T-helper 1 cell treated with Interleukin-12 subunit alpha and Interleukin-12 subunit beta and Interleukin-4 antibody, amounts not matched to agents 30 μg/mL and 1 μg/mL, for 36 hours (primary cell): ENCODE data around the gene LOX.

Experiments used
- H3K27ac Mint-ChIP-seq: one replicate; pipeline ENCODE4 v1.8.0; 2021; ENCODE audit warnings: mild to moderate bottlenecking, mixed read lengths
- H3K27me3 Mint-ChIP-seq: one replicate; pipeline ENCODE4 v1.8.0; 2021; ENCODE audit warnings: low read depth, mixed read lengths
- H3K36me3 Mint-ChIP-seq: one replicate; pipeline ENCODE4 v1.8.0; 2021; ENCODE audit warnings: low read depth, mixed read lengths
- H3K4me1 Mint-ChIP-seq: one replicate; pipeline ENCODE4 v1.8.0; 2021; ENCODE audit warnings: low read depth, mixed read lengths
- H3K4me3 Mint-ChIP-seq: one replicate; pipeline ENCODE4 v1.8.0; 2021; ENCODE audit warnings: mild to moderate bottlenecking, moderate library complexity, mixed read lengths
- H3K9me3 Mint-ChIP-seq: one replicate; pipeline ENCODE4 v1.8.0; 2021; ENCODE audit warnings: mixed read lengths

The LOX gene, protein sequence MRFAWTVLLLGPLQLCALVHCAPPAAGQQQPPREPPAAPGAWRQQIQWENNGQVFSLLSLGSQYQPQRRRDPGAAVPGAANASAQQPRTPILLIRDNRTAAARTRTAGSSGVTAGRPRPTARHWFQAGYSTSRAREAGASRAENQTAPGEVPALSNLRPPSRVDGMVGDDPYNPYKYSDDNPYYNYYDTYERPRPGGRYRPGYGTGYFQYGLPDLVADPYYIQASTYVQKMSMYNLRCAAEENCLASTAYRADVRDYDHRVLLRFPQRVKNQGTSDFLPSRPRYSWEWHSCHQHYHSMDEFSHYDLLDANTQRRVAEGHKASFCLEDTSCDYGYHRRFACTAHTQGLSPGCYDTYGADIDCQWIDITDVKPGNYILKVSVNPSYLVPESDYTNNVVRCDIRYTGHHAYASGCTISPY

DNA sequence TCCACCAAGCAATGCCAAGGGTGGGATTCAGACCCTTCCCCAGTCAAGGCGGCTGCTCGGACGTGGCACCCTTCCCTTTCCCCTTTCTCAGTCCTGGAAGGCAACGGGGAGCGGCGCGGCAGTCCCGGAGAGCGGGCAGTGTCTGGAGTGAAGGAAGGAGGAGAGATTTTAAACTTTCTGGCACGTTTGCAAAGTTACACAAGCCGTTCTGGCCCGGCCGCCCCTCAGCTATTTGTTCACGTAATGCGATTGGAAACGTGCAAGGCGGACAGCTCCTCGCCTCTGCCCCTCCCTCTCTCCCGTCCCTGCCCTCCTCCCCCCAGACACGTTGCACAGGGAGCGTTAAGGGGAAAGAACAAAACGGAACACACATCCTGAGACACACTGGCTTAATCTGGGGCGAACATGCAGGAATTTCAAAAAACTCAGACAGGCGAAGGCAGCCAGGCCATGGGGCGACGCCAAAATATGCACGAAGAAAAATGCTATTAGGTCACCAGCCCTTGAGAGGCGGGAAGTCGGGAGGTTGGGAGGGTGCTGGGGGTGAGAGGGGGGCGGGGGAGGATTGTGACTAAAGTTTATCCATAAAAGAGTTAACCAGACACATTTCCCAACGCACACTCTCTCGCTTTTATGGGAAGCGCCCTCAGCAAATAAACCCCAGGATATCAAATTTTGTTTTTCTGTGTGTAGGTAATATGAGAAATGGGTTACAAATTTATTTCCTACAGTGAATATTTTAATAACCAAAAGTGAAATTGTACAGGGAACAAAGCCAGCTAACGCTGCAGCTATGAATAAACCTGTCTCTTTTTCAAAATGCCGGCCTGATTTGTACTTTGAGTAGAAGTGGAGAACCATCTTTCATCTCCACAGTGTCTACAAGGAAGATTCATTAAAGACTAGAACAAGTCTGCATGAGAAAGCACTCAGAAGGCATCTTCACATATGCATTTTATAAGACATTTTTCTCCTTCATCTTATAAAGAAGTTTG, at the start of gene LOX:
Gene LOX (minus strand): TSS at position 144 of the 995 bp plus-strand sequence. CDS start 274 bp downstream, outside the sequence.
- Mint-ChIP-seq H3K9me3 (no peaks in the 10 kb centered on the region), H3K27ac (no peak within 1 kb of the TSS), H3K4me3 (peak within 1 kb of the TSS; percentile 68), H3K36me3 (peaks cover 2% of the 10 kb centered on the region), H3K27me3 (peaks cover 68% of the 10 kb centered on the region), H3K4me1 (peaks cover 13% of the 10 kb centered on the region)

DNA sequence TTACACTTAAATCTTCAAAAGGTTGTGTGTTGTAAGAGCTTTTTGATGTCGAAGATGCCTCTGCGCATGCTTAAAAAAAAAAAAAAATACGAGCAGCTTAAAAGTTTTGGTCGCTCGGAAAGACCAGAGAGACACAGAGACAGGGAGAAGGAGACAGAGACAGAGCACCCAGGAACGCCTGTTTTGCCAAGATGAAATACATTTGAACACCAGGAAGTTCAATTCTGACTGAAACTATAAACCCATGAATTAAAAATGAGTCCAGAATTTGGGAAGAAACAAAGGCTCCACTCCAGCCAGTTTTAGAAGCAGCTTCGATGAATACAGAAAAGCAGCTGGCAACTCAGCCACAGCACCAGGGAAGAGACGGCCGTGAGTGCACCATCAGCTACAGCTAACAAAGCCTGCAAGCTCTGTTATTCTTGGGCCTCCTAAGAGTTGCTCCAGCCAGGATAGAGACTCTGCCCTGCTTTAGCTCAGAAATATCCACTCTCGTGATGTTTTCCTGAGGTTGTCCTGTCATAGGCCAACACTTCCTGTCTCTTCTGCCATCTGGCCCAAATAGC, 48.8 kb upstream of the LOX start:
- H3K36me3 Mint-ChIP-seq = no peaks in the 10 kb centered on the region
- no peaks in the 10 kb centered on the region for H3K9me3 Mint-ChIP-seq
- H3K4me1 Mint-ChIP-seq = no peaks in the 10 kb centered on the region
- no peaks in the 10 kb centered on the region for H3K27me3 Mint-ChIP-seq
- H3K27ac Mint-ChIP-seq = no peak overlapping the region
- H3K4me3 Mint-ChIP-seq = no peak overlapping the region

DNA sequence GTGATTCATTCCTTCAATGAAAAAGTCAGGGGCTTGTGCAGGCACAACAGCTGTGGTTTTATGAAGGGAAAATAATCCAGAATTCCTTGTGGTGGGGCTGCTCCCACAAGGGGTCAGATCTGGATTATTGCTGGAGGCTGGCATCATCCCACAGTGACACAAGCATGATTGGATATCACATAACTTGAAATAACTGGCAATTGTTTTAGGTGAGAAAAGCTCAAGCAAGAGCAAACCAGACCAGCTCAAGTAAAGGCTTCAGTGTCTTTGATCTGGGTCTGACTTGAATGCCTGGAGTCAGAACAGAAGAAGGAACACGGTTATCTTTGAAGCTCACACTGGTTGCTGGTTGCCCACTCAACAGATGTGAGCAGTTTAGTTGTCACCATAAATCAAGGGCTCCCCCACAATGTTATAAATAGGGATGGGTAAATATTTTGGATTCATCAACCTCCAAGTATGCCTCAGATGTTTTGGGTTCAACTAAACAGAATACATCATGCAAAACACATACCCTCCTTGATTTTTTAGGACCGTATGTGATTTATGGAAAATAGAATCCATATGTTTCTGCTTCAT, 48.2 kb upstream of the LOX start:
- Mint-ChIP-seq H3K4me3 (no peak overlapping the region), H3K36me3 (no peaks in the 10 kb centered on the region), H3K27ac (no peak overlapping the region), H3K4me1 (no peaks in the 10 kb centered on the region), H3K9me3 (no peaks in the 10 kb centered on the region), H3K27me3 (no peaks in the 10 kb centered on the region)

DNA sequence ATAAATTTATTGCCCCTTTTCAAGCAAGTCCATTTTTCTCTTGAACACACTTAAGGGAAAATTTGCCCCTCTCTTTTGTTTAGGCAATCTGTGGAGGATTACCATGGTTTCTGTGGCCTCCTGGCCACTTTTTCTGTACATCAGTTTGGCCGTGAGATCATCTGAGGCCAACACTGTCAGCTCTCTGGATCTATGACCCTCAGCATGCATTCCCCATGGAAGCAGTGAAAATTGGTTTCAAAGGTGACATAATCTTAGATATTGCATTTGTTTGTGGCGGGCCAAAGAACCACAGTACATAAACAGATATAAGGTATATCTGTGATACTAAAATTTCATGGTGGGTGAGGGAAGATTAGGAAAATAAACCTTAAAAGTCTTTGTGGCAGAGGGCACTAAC, 46.7 kb upstream of the LOX start:
- no peaks in the 10 kb centered on the region for H3K9me3 Mint-ChIP-seq
- H3K27ac Mint-ChIP-seq = no peak overlapping the region
- H3K27me3 Mint-ChIP-seq = peaks cover 3% of the 10 kb centered on the region
- H3K4me1 Mint-ChIP-seq = no peaks in the 10 kb centered on the region
- H3K36me3 Mint-ChIP-seq = no peaks in the 10 kb centered on the region
- no peak overlapping the region for H3K4me3 Mint-ChIP-seq

DNA sequence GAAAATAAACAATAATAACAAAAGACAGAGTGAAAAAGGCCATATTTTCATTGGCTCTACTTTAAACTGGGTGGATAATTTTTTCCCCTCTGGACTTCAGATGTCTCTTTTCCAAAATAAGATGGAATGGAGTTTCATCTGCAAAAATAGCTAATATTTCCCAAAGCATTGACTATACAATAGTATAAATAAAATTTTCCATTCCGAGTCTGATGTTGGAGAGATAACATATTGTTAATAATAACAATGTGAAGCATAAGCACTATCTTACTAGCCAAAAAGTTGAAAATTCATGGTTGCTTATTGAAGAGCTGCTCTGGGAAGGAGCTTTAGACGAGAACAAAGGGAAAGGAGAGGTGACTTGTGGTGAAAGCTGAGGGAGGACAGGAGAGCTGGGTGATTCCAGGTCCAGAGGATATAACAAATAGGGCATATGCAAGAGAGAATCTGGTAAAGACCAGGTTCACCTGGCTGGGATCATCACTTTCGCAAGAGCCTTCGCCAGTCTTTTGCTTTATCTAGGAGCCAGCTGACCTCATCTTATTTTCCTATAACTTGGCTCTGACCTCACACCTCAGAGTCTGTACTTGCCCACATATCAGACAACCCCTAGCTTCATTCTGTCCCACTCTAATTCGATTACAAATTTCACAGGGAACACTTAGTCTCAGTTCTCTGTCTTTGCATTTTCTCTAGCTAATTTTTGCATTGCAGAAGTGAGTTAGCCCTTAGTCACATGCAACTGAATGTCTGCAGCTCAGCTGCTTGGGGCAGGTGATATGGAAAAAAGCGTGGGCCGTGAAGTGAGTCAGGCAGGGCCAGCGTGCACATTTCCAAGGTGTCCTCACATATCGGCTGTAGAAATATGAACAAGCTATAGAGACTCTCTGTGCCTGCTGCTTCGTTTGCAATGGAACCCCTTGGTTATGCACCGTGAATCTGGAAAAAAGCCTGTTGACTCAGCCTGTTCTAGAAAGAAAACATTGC, 43.7 kb upstream of the LOX start:
- H3K36me3 Mint-ChIP-seq = no peaks in the 10 kb centered on the region
- H3K4me3 Mint-ChIP-seq = no peak overlapping the region
- no peaks in the 10 kb centered on the region for H3K4me1 Mint-ChIP-seq
- no peak overlapping the region for H3K27ac Mint-ChIP-seq
- H3K27me3 Mint-ChIP-seq = peaks cover 3% of the 10 kb centered on the region
- H3K9me3 Mint-ChIP-seq = no peaks in the 10 kb centered on the region

DNA sequence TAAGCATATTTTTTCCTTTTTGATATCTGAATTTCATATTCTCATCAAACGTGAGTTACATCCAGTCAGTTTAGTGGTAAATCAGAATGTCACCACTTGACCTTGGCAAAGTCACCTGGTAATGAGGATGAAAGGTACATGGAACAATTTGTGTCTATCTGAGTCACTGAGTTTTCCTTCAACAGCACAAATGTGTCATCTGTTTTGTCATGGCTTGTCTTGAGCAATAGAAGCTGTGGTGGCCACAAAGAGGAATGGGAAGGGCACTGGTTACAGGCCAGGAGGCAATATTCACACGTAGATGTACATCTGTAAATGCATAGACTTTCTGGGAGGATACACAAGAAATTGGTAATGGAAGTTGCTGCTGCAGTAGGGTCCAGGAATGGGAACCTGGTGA, 42.9 kb upstream of the LOX start:
- H3K4me3 Mint-ChIP-seq = no peak overlapping the region
- no peak overlapping the region for H3K27ac Mint-ChIP-seq
- peaks cover 3% of the 10 kb centered on the region for H3K27me3 Mint-ChIP-seq
- no peaks in the 10 kb centered on the region for H3K36me3 Mint-ChIP-seq
- no peaks in the 10 kb centered on the region for H3K4me1 Mint-ChIP-seq
- H3K9me3 Mint-ChIP-seq = no peaks in the 10 kb centered on the region

DNA sequence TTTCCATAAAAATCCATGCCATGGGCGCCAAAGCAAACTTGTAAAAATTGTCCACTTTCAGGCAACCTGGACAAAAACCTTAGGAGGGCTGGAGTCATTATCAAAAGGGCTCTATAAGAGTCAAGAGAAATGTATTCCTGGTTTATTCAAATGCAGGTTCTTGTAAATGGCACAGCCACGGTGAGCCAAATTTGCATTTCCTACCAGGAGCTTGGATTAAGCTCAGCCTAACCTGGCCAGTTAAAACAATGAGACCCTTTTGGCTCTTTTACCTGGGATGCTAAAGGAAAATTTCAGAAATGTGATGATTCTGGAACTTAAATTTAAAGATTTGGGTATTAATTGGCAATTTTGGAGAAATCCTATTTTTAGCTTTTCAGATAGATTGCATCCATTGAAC, 42.4 kb upstream of the LOX start:
- H3K27me3 Mint-ChIP-seq = peaks cover 3% of the 10 kb centered on the region
- H3K4me3 Mint-ChIP-seq = no peak overlapping the region
- no peaks in the 10 kb centered on the region for H3K4me1 Mint-ChIP-seq
- H3K9me3 Mint-ChIP-seq = no peaks in the 10 kb centered on the region
- H3K36me3 Mint-ChIP-seq = no peaks in the 10 kb centered on the region
- no peak overlapping the region for H3K27ac Mint-ChIP-seq

DNA sequence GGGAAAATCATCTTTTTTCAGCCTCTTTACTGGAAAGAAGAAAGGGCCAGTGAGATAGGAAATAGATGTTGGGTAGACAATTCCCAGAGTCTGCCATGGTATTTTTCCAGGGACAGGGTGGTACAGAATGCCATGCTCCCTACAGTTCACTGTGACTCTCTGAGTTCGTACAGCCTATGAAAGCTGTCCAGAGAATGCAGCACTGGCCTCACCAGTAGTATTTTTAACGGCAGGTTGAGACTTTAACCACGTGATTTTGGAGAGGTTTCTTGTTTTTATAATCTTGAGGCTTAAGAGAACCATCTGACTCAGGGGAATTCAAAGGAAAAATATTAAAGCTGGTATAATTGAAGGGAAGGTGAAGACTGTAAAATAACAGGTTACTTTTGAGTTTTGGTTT, 41.1 kb upstream of the LOX start:
- no peaks in the 10 kb centered on the region for H3K4me1 Mint-ChIP-seq
- H3K4me3 Mint-ChIP-seq = no peak overlapping the region
- H3K27me3 Mint-ChIP-seq = peaks cover 3% of the 10 kb centered on the region
- H3K36me3 Mint-ChIP-seq = no peaks in the 10 kb centered on the region
- no peak overlapping the region for H3K27ac Mint-ChIP-seq
- no peaks in the 10 kb centered on the region for H3K9me3 Mint-ChIP-seq

DNA sequence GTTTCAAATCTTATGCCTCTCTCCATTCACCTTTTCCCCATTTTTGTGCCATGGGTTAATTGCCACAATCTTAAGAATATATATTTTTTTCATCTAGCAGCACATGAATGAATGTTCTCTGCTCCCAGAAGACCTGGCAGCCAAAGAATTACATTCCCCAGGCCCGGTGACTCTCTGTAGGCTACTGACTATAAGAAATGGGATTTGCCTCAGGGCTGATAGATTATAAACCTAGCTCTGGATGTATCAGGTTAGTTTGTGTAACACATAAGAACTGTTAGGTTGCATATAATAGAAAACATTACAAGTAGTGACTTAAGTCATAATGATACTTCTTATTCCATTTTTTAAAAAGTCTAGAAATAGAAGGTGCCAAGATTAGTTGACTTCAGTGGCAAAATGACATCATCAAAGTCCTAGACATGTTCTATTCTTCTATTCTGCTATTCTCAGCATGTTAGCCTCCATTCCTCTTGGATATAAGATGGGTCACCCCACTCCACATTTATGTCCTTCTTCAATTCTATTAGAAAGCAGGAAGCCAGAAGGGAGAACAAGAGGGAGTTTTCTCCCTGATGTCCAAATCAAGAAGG, 40.4 kb upstream of the LOX start:
- Mint-ChIP-seq H3K36me3 (no peaks in the 10 kb centered on the region), H3K27me3 (peaks cover 5% of the 10 kb centered on the region), H3K4me1 (no peaks in the 10 kb centered on the region), H3K27ac (no peak overlapping the region), H3K4me3 (no peak overlapping the region), H3K9me3 (no peaks in the 10 kb centered on the region)

DNA sequence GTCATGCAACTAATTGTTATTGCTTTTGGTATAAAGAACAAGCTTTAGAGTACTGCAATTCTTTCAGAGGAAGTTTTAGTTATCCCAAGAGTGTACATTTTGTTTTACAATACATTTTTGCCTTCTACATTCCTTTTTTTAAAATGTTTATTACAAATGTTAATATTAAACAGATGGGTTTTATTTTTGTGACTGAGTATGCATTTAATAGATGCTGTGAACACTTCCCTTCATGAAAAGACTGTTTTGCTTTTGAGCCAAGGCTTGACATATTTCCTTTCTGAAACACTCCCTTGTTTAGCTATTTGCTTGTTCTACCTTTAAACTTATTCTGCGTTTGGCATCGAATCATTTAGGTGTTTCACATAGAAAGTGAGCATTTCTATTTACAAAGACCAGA, 36.4 kb upstream of the LOX start:
- Mint-ChIP-seq H3K27ac (no peak overlapping the region), H3K4me1 (no peaks in the 10 kb centered on the region), H3K9me3 (no peaks in the 10 kb centered on the region), H3K27me3 (peaks cover 4% of the 10 kb centered on the region), H3K36me3 (no peaks in the 10 kb centered on the region), H3K4me3 (no peak overlapping the region)

DNA sequence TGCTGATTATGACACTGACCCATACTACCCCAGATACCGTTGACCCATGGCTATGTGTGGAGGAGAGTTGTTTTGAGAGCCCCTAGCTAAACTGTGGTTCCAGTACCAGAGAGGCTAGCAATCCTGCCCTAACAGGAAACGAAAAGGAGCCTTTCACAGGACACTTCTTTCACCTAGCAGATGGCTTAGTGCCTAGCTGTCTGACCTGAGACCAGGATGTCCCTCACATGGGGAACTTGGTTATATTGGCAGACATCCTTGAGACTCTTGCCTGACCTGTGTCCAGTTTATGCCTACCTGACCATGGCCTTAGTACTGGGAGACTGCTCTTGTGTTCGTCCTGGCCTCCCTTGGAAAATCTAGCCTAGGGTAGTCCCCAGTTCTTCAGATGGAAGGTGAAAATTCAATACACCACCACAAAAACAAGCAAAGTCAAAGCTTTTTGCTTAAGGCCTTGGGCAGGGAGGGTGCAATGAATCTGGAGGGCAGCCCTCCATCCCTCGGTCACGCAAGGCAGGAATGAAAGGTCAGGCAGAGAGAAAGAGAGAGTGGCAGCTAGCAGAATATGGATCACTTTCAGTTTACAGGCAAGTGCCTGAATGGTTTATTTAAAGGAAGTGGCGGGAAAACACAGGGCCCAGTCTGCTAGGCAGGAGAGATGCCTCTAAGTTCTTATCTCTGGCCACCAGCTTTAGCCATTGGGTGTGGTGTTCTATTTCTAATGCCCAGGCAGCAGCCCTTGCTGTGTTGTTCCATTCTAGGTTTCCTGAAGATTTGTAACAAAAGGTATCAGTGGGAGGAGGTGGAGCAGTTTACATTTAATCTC, 34.9 kb upstream of the LOX start:
- H3K36me3 Mint-ChIP-seq = no peaks in the 10 kb centered on the region
- H3K27ac Mint-ChIP-seq = no peak overlapping the region
- no peak overlapping the region for H3K4me3 Mint-ChIP-seq
- H3K9me3 Mint-ChIP-seq = no peaks in the 10 kb centered on the region
- no peaks in the 10 kb centered on the region for H3K4me1 Mint-ChIP-seq
- peaks cover 4% of the 10 kb centered on the region for H3K27me3 Mint-ChIP-seq

DNA sequence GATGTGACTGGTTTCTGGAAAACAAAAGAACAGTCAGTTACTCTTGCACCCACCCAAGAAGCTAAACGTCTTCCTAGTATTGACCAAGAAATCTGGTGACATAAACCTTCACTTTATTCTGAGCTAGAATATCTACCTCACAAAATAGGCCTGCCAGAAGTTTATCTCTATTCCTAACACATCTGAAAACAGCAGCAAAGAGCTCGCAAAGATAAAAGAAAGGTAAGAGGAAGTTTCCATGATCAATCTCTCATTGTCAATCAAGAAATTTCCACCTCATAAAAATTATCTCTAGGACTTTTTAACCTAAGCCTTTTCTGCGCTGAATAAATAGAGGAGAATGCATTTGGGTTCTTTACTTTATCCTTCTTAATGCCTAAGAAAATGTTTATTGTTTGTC, 34.0 kb upstream of the LOX start:
- Mint-ChIP-seq H3K4me1 (no peaks in the 10 kb centered on the region), H3K27ac (no peak overlapping the region), H3K36me3 (no peaks in the 10 kb centered on the region), H3K27me3 (peaks cover 4% of the 10 kb centered on the region), H3K4me3 (no peak overlapping the region), H3K9me3 (no peaks in the 10 kb centered on the region)
